ENCODE results near the gene TIGD3. TPM values are rescaled to one million over a fixed set of nuclear protein-coding genes. Genes with fewer than 3 reads are reported as not detected.

TIGD3 gene
- total and polyA plus RNA-seq, 2 donors (not counting 1 experiment from before 2014, with no cell fraction given): 0.17 TPM; not detected in 1

DNA sequence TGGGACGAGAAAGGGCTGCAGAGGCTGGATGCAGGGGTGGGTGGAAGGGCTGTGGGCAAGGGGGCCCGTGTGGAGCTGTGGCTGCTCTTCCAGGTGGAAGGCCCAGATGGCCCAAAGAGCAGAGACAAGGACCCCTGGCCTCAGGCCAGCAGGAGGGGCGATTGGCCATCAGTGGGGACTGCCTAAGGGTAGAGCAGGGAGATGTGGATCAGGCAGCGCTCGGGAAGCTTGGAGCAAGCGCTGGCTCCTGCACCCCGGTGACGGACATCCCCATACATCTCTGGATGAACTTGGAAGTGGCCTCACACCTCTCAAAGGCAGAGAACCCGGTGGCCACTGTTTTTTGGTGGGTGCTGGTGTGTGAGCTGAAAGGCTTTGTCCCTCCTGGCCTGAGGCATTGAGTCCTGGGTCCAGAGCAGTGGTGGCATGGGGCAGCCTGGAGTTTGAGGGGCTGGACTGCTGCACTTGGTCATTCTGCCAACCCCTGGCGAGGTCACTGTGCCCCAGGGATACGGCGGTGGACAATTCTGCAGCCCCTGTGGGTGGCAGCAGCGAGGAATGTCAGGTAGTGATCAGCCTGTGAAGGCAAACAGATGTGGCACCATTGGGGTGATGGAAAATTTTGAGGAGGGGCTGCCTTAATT, 37.8 kb downstream of the TIGD3 start:
- Histone ChIP-seq H3K79me2 (ENCODE audit: control insufficient read depth, insufficient read depth, low read length) (peaks cover 46% of the 10 kb centered on the region), H4K20me1 (ENCODE audit: control insufficient read depth, extremely low read depth, insufficient read depth, low read length) (no peaks in the 10 kb centered on the region)

GRCh38 chr11:65392899-65393298, 38.3 kb downstream of the TIGD3 start:
- no peak overlapping the region for H2AFZ ChIP-seq (ENCODE audit: low read length)
- no peak overlapping the region for H3K4me3 ChIP-seq (replicated peaks in 1 of 4; ENCODE audit: control extremely low read depth in 1 of 4, insufficient read depth in 1 of 4, low read depth in 3 of 4, low read length in 4 of 4)
- no peak overlapping the region for H3K4me2 ChIP-seq (ENCODE audit: extremely low read depth, insufficient read depth, low read length)
- H3K27ac ChIP-seq (ENCODE audit: insufficient read depth, low read length): no peak overlapping the region
- no peaks in the 10 kb centered on the region for H4K20me1 ChIP-seq (ENCODE audit: control insufficient read depth, extremely low read depth, insufficient read depth, low read length)
- no peak for TF ChIP-seq EZH2 (IDR thresholded peaks at IDR 0.05; ENCODE audit: low read length, missing control alignments)
- no peak for TF ChIP-seq CTCF (conservative IDR thresholded peaks at IDR 0.05 in 1 of 2, IDR thresholded peaks at IDR 0.05 in 1 of 2; ENCODE audit: low read depth in 1 of 2, low read length in 2 of 2)
- H3K9ac ChIP-seq (ENCODE audit: insufficient read depth, low read length): no peak overlapping the region
- no peaks in the 10 kb centered on the region for H3K27me3 ChIP-seq (ENCODE audit: control insufficient read depth, insufficient read depth, low read length)
- H3K36me3 ChIP-seq (ENCODE audit: control insufficient read depth, insufficient read depth, low read length): peaks cover 33% of the 10 kb centered on the region
- no peak for DNase-seq (ENCODE audit: low read depth in 2 of 2)
- peaks cover 42% of the 10 kb centered on the region for H3K79me2 ChIP-seq (ENCODE audit: control insufficient read depth, insufficient read depth, low read length)
- peaks cover 22% of the 10 kb centered on the region for H3K4me1 ChIP-seq (ENCODE audit: control insufficient read depth, extremely low read depth, insufficient read depth, low read length)
- H3K9me3 ChIP-seq (ENCODE audit: control insufficient read depth, insufficient read depth, low read depth, low read length): no peaks in the 10 kb centered on the region

More for the DNA sequence above, 37.8 kb downstream of the TIGD3 start:
- Histone ChIP-seq H3K36me3 (ENCODE audit: control insufficient read depth, insufficient read depth, low read length) (peaks cover 31% of the 10 kb centered on the region), H3K9ac (ENCODE audit: insufficient read depth, low read length) (no peak overlapping the region), H3K4me1 (ENCODE audit: control insufficient read depth, extremely low read depth, insufficient read depth, low read length) (peaks cover 22% of the 10 kb centered on the region), H3K27ac (ENCODE audit: insufficient read depth, low read length) (no peak overlapping the region), H3K4me3 (replicated peaks in 1 of 4; ENCODE audit: control extremely low read depth in 1 of 4, insufficient read depth in 1 of 4, low read depth in 3 of 4, low read length in 4 of 4) (no peak overlapping the region), H3K9me3 (ENCODE audit: control insufficient read depth, insufficient read depth, low read depth, low read length) (no peaks in the 10 kb centered on the region), H3K27me3 (ENCODE audit: control insufficient read depth, insufficient read depth, low read length) (no peaks in the 10 kb centered on the region), H2AFZ (ENCODE audit: low read length) (no peak overlapping the region), H3K4me2 (ENCODE audit: extremely low read depth, insufficient read depth, low read length) (no peak overlapping the region)
- no peak for DNase-seq (ENCODE audit: low read depth in 2 of 2)
- TF ChIP-seq CTCF (conservative IDR thresholded peaks at IDR 0.05 in 1 of 2, IDR thresholded peaks at IDR 0.05 in 1 of 2; ENCODE audit: low read depth in 1 of 2, low read length in 2 of 2) (no peak), EZH2 (IDR thresholded peaks at IDR 0.05; ENCODE audit: low read length, missing control alignments) (no peak)

- H3K4me1 ChIP-seq (ENCODE audit: control insufficient read depth, extremely low read depth, insufficient read depth, low read length): peaks cover 18% of the 10 kb centered on the region
- peaks cover 38% of the 10 kb centered on the region for H3K36me3 ChIP-seq (ENCODE audit: control insufficient read depth, insufficient read depth, low read length)
- no peak overlapping the region for H3K4me3 ChIP-seq (replicated peaks in 1 of 4; ENCODE audit: control extremely low read depth in 1 of 4, insufficient read depth in 1 of 4, low read depth in 3 of 4, low read length in 4 of 4)
- no peak for TF ChIP-seq CTCF (conservative IDR thresholded peaks at IDR 0.05 in 1 of 2, IDR thresholded peaks at IDR 0.05 in 1 of 2; ENCODE audit: low read depth in 1 of 2, low read length in 2 of 2)
- TF ChIP-seq EZH2 (IDR thresholded peaks at IDR 0.05; ENCODE audit: low read length, missing control alignments): no peak
- H3K79me2 ChIP-seq (ENCODE audit: control insufficient read depth, insufficient read depth, low read length): peaks cover 36% of the 10 kb centered on the region
- H2AFZ ChIP-seq (ENCODE audit: low read length): no peak overlapping the region
- H3K9me3 ChIP-seq (ENCODE audit: control insufficient read depth, insufficient read depth, low read depth, low read length): no peaks in the 10 kb centered on the region
- no peak overlapping the region for H3K27ac ChIP-seq (ENCODE audit: insufficient read depth, low read length)
- no peak overlapping the region for H3K4me2 ChIP-seq (ENCODE audit: extremely low read depth, insufficient read depth, low read length)
- no peak overlapping the region for H3K9ac ChIP-seq (ENCODE audit: insufficient read depth, low read length)
- no peaks in the 10 kb centered on the region for H4K20me1 ChIP-seq (ENCODE audit: control insufficient read depth, extremely low read depth, insufficient read depth, low read length)
- no peak for DNase-seq (ENCODE audit: low read depth in 2 of 2)
- H3K27me3 ChIP-seq (ENCODE audit: control insufficient read depth, insufficient read depth, low read length): no peaks in the 10 kb centered on the region
Measured at GRCh38 chr11:65393513-65394079, 39.0 kb downstream of the TIGD3 start.
